H1 (cell line): Measurements from ENCODE around the gene VENTX. TPM values are rescaled to one million over a fixed set of nuclear protein-coding genes. Genes with fewer than 3 reads are reported as not detected.

Experiments used
- CTCF ChIA-PET: fragments of 300-600 bp; sonication (Branson Sonifier 250); formaldehyde crosslinking; loops from one replicate; lab custom pipeline; 2021; ENCODE audit not compliant: partially characterized antibody; lab: Charles Lee
- POLR2A ChIA-PET: fragments of 300-600 bp; sonication (Branson Sonifier 250); formaldehyde crosslinking; loops from one replicate; lab custom pipeline; 2021; ENCODE audit warnings: inconsistent platforms; ENCODE audit not compliant: partially characterized antibody; lab: Charles Lee
- DNase-seq, 2 experiments: peaks; one replicate each; pipeline versions ENCODE4 v3.0.0 to v3.0.0-alpha.2; 2010 to 2022; ENCODE audit warnings: low spot score in 2 of 2, low read depth in 1 of 2, mixed read lengths in 1 of 2
- FAIRE-seq: peaks from 2 replicates; lab custom pipeline; 2011; peaks lifted over from hg19 to GRCh38; lab: Jason Lieb, UNC
- H2AFZ ChIP-seq: 2 replicates; pipeline ENCODE4 v1.8.1; 2012; ENCODE audit warnings: low read length, inconsistent platforms
- H2AK5ac ChIP-seq: 2 replicates; pipeline ENCODE4 v1.6.1; 2013; ENCODE audit warnings: low read depth, low read length
- H2BK120ac ChIP-seq: replicated peaks from 2 replicates; pipeline ENCODE3; 2013; ENCODE audit warnings: low read depth, low read length, inconsistent platforms
- H2BK12ac ChIP-seq: 2 replicates; pipeline ENCODE4 v1.6.1; 2013; ENCODE audit warnings: low read depth, low read length
- H2BK15ac ChIP-seq: 2 replicates; pipeline ENCODE4 v1.6.1; 2013; ENCODE audit warnings: low read length
- H2BK20ac ChIP-seq: 2 replicates; pipeline ENCODE4 v1.6.1; 2013; ENCODE audit warnings: low read length
- H2BK5ac ChIP-seq: 2 replicates; pipeline ENCODE4 v1.6.1; 2013; ENCODE audit warnings: low read depth, low read length
- H3K14ac ChIP-seq: 2 replicates; pipeline ENCODE4 v1.6.1; 2013; ENCODE audit warnings: inconsistent platforms; ENCODE audit not compliant: insufficient read length
- H3K18ac ChIP-seq: 2 replicates; pipeline ENCODE4 v1.6.1; 2013; ENCODE audit warnings: low read length; ENCODE audit errors: extremely low read depth
- H3K23ac ChIP-seq: 2 replicates; pipeline ENCODE4 v1.6.1; 2013; ENCODE audit warnings: inconsistent platforms; ENCODE audit not compliant: insufficient read length
- H3K23me2 ChIP-seq: 2 replicates; pipeline ENCODE4 v1.6.1; 2013; ENCODE audit warnings: low read depth, low read length
- H3K27ac ChIP-seq: 2 replicates; pipeline ENCODE4 v1.6.1; 2011; ENCODE audit warnings: low read depth, low read length, inconsistent platforms
- H3K27me3 ChIP-seq, 4 experiments: replicated peaks in 1 of 4; 1 replicate in 1 of 4; 2 replicates in 3 of 4; pipeline versions ENCODE4 v1.6.1 to v1.8.1; 2011 to 2013; ENCODE audit warnings: low read length in 3 of 4, mild to moderate bottlenecking in 3 of 4, inconsistent platforms in 2 of 4, mixed read lengths in 2 of 4, moderate library complexity in 1 of 4; ENCODE audit not compliant: control insufficient read depth in 3 of 4, insufficient read depth in 3 of 4; ENCODE audit errors: extremely low read depth in 1 of 4
- H3K36me3 ChIP-seq, 4 experiments: 2 replicates each; pipeline versions ENCODE4 v1.6.1 to v1.8.1; 2011 to 2013; ENCODE audit warnings: mild to moderate bottlenecking in 4 of 4, low read length in 3 of 4, moderate library complexity in 2 of 4, control low read depth in 1 of 4, inconsistent platforms in 1 of 4; ENCODE audit not compliant: insufficient read depth in 4 of 4, control insufficient read depth in 2 of 4
- H3K4ac ChIP-seq: replicated peaks from 2 replicates; pipeline ENCODE3; 2013; ENCODE audit warnings: low read length, low read depth, mixed read lengths, inconsistent platforms; ENCODE audit not compliant: insufficient read length
- H3K4me1 ChIP-seq, 4 experiments: replicated peaks in 1 of 4; 1 replicate in 1 of 4; 2 replicates in 3 of 4; pipeline versions ENCODE4 v1.6.1 to v1.8.1; 2011 to 2013; ENCODE audit warnings: low read length in 3 of 4, inconsistent platforms in 2 of 4, mixed read lengths in 1 of 4; ENCODE audit not compliant: insufficient read depth in 4 of 4, control insufficient read depth in 3 of 4
- H3K4me2 ChIP-seq, 2 experiments: 2 replicates each; pipeline versions ENCODE4 v1.6.1 to v1.8.1; 2011 to 2013; ENCODE audit warnings: low read depth in 2 of 2, low read length in 2 of 2, control low read depth in 1 of 2, inconsistent platforms in 1 of 2, mild to moderate bottlenecking in 1 of 2; ENCODE audit not compliant: insufficient read depth in 1 of 2
- H3K4me3 ChIP-seq, 4 experiments: fragments of 200-600, 300-600 bp in 1 of 4; sonication (generic), shearing (Covaris generic), sonication (Bioruptor Twin) in 1 of 4; 2 replicates each; pipeline versions ENCODE4 v1.5.1 to v1.8.1; 2011 to 2016; ENCODE audit warnings: low read length in 4 of 4, low read depth in 3 of 4, control low read depth in 2 of 4, inconsistent platforms in 2 of 4, mild to moderate bottlenecking in 2 of 4, mixed read lengths in 1 of 4, moderate library complexity in 1 of 4; ENCODE audit not compliant: insufficient read depth in 2 of 4; ENCODE audit errors: extremely low read depth in 1 of 4
- H3K56ac ChIP-seq: replicated peaks from 2 replicates; pipeline ENCODE3; 2013; ENCODE audit warnings: low read depth, mild to moderate bottlenecking, mixed read lengths, low read length, inconsistent platforms; ENCODE audit not compliant: insufficient read length
- H3K79me1 ChIP-seq: 2 replicates; pipeline ENCODE4 v1.6.1; 2013; ENCODE audit warnings: low read depth, low read length, control low read depth
- H3K79me2 ChIP-seq, 2 experiments: 2 replicates each; pipeline versions ENCODE4 v1.6.1 to v1.8.1; 2012 to 2013; ENCODE audit warnings: low read length in 2 of 2, mild to moderate bottlenecking in 2 of 2, inconsistent platforms in 1 of 2; ENCODE audit not compliant: insufficient read depth in 2 of 2, control insufficient read depth in 1 of 2
- H3K9ac ChIP-seq, 4 experiments: replicated peaks in 1 of 4; 1 replicate in 1 of 4; 2 replicates in 3 of 4; pipeline versions ENCODE4 v1.6.1 to v1.8.1; 2011 to 2013; ENCODE audit warnings: low read depth in 3 of 4, low read length in 3 of 4, control low read depth in 2 of 4, mild to moderate bottlenecking in 2 of 4, moderate library complexity in 2 of 4, inconsistent platforms in 1 of 4; ENCODE audit errors: extremely low read depth in 1 of 4
- H3K9me3 ChIP-seq, 2 experiments: 2 replicates each; pipeline versions ENCODE4 v1.6.1 to v1.8.1; 2012 to 2013; ENCODE audit warnings: mild to moderate bottlenecking in 2 of 2, moderate library complexity in 2 of 2, control low read depth in 1 of 2, inconsistent platforms in 1 of 2, low read depth in 1 of 2, low read length in 1 of 2, mixed read lengths in 1 of 2; ENCODE audit not compliant: insufficient read depth in 2 of 2
- H4K20me1 ChIP-seq, 2 experiments: replicated peaks in 1 of 2; 2 replicates each; pipeline versions ENCODE3 to v1.8.1; 2011 to 2013; ENCODE audit warnings: inconsistent platforms in 2 of 2, low read length in 2 of 2, mild to moderate bottlenecking in 1 of 2; ENCODE audit not compliant: insufficient read depth in 2 of 2, control insufficient read depth in 1 of 2
- H4K5ac ChIP-seq: 2 replicates; pipeline ENCODE4 v1.6.1; 2013; ENCODE audit warnings: low read length, low read depth, mixed read lengths, inconsistent platforms; ENCODE audit not compliant: insufficient read length
- H4K8ac ChIP-seq: 2 replicates; pipeline ENCODE4 v1.8.0; 2013; ENCODE audit warnings: mild to moderate bottlenecking, moderate library complexity, low read length, inconsistent platforms; ENCODE audit not compliant: insufficient read depth; ENCODE audit errors: extremely low read depth
- H4K91ac ChIP-seq: replicated peaks from 2 replicates; pipeline ENCODE3; 2013; ENCODE audit warnings: low read length, mixed read lengths, inconsistent platforms; ENCODE audit not compliant: insufficient read length
- CHD1 ChIP-seq: IDR thresholded peaks from 2 replicates; pipeline ENCODE4 v1.6.1; 2012; ENCODE audit warnings: low read depth, low read length, improper control_type of control experiment
- KDM1A ChIP-seq: fragments of 200-600, 300-600 bp; sonication (generic); IDR thresholded peaks from 2 replicates; pipeline ENCODE4 v1.7.1; 2016; ENCODE audit warnings: mild to moderate bottlenecking, low read length, borderline replicate concordance
- KDM4A ChIP-seq: IDR thresholded peaks from one replicate; pipeline ENCODE4 v1.7.1; 2012; ENCODE audit warnings: low read depth, mild to moderate bottlenecking, moderate library complexity, low read length, inconsistent platforms; ENCODE audit not compliant: severe bottlenecking
- NRF1 ChIP-seq: IDR thresholded peaks from 2 replicates; pipeline ENCODE4 v1.6.1; 2011; ENCODE audit warnings: mild to moderate bottlenecking, low read depth, low read length, improper control_type of control experiment
- RBBP5 ChIP-seq: IDR thresholded peaks from 2 replicates; pipeline ENCODE4 v1.7.1; 2012; ENCODE audit warnings: low read depth, mild to moderate bottlenecking, inconsistent platforms, low read length, moderate library complexity, borderline replicate concordance
- WGBS, 2 experiments: shearing (Covaris generic) in 1 of 2; methylation state at CpG; one replicate each; pipeline versions ENCODE4 v1.1.6 to v1.1.7; 2013 to 2015; ENCODE audit warnings: low lambda C conversion rate in 2 of 2, mixed read lengths in 2 of 2, inconsistent platforms in 1 of 2, low coverage in 1 of 2, missing lambda C conversion rate in 1 of 2; ENCODE audit not compliant: insufficient replicate concordance in 2 of 2, insufficient coverage in 1 of 2, insufficient read length in 1 of 2; ENCODE audit errors: extremely low coverage in 1 of 2, missing lambda C conversion rate in 1 of 2; 5-methylcytosine and 5-hydroxymethylcytosine counted together
- polyA plus RNA-seq, 7 experiments: library from polyadenylated mRNA; depleted of rRNA in 3 of 7; stranded (reverse) in 5 of 7; unstranded in 2 of 7; fragments of >200 nt in 5 of 7; fragments of 200-250 nt in 2 of 7; gene quantifications; 1 replicate in 5 of 7; 2 replicates in 1 of 7; 4 replicates in 1 of 7; pipeline versions ENCODE4 v1.2.1 to v1.2.3, GENCODE V29; 2011 to 2013; ENCODE audit warnings: missing spikeins in 2 of 7, mixed read lengths in 2 of 7
- total RNA-seq: library from RNA; stranded (reverse); fragmentation: NEBNext Ultra II Directional; extraction: Animal tissue kit (Norgen Biotek cat#: 25700); gene quantifications from 2 replicates; pipeline ENCODE4 v1.2.1, GENCODE V29; 2021

VENTX gene
- total and polyA plus RNA-seq, 2 of the 8 experiments (the other 6 are each of a cell fraction or from before 2014, with no cell fraction given) = 5.6 TPM

- ChIA-PET CTCF (interaction anchor here (1.2 to 1.4 kb wide), 2 partner anchors 20 to 40 kb away, joined by 4 to 5 read pairs; no protein-coding TSS in a partner anchor), POLR2A (interaction anchor here (1.0 to 1.3 kb wide), 3 partner anchors 12 to 41 kb away, joined by 3 to 4 read pairs (median 3); no protein-coding TSS in a partner anchor)
- Histone ChIP-seq H2BK120ac (no peak overlapping the region), H4K5ac (no peak overlapping the region), H4K8ac (no peak overlapping the region), H3K4me1 (no peaks in the 10 kb centered on the region), H3K4me3 (no peak overlapping the region), H4K91ac (no peak overlapping the region), H3K27me3 (no peaks in the 10 kb centered on the region), H3K4me2 (no peak overlapping the region), H3K18ac (no peak overlapping the region), H2BK15ac (no peak overlapping the region), H3K9me3 (peaks cover 0 to 2% of the 10 kb centered on the region in 2 experiments; a peak in 2 of 4 replicates), H3K23me2 (no peaks in the 10 kb centered on the region), H3K9ac (no peak overlapping the region), H3K27ac (no peak overlapping the region), H3K79me1 (0 out of 2 replicates have a peak, but pooled peaks cover 2% of the 10 kb centered on the region), H3K23ac (no peak overlapping the region), H4K20me1 (no peaks in the 10 kb centered on the region), H2BK20ac (no peak overlapping the region), H3K4ac (no peak overlapping the region), H3K14ac (no peak overlapping the region), H3K79me2 (no peaks in the 10 kb centered on the region), H2AK5ac (no peak overlapping the region), H3K36me3 (peaks cover 0 to 7% (median 0%) of the 10 kb centered on the region in 4 experiments; a peak in 2 of 8 replicates), H2BK12ac (no peak overlapping the region), H2BK5ac (no peak overlapping the region), H2AFZ (no peak overlapping the region), H3K56ac (no peak overlapping the region)
- WGBS, 2 experiments = 87% methylated on average over 12 of the region's 13 CpGs; no CpG with 5 or more reads in 1 of the 2 experiments
- no peak for FAIRE-seq
- no peak for DNase-seq
- no peak for TF ChIP-seq CHD1
- no peak for TF ChIP-seq RBBP5
- TF ChIP-seq KDM1A = no peak
- TF ChIP-seq NRF1 = no peak
- no peak for TF ChIP-seq KDM4A
Measured at GRCh38 chr10:133199488-133199885, 38.2 kb upstream of the VENTX start.
